Measurements from ENCODE around the gene MRPL14. TPM values are rescaled to one million over a fixed set of nuclear protein-coding genes. Genes with fewer than 3 reads are reported as not detected.

MRPL14 gene
- polyA plus RNA-seq, 1 donor (not counting 4 experiments of a cell fraction or from before 2014, with no cell fraction given), result 136 TPM

DNA sequence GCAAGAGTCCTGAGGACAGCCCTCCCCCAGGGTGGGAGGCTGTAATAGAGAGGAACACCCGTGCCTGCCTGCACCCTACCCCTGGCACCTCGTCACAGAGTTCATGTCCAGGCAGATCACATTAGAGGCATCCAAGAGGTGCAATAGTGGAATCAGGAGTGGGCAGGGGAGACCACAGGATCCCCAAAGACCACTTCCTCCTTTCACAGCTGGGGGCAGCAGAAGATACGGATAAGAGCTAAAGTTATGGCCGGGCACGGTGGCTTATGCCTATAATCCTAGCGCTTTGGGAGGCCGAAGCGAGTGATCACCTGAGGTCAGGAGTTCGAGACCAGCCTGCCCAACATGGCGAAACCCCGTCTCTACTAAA, 29.9 kb upstream of the MRPL14 start:
- no peaks in the 10 kb centered on the region for H3K9me3 ChIP-seq (ENCODE audit: control insufficient read depth, low read depth, low read length)
- dilution Hi-C loops (cut with MboI; ENCODE audit: extremely low pct_ligation_motif_present, low sequenced_read_pairs), result no loop called here
- no peak overlapping the region for H3K9ac ChIP-seq (ENCODE audit: control insufficient read depth, extremely low read depth, insufficient read depth, low read length)
- H3K79me2 ChIP-seq (ENCODE audit: control insufficient read depth, insufficient read depth, low read length), result no peaks in the 10 kb centered on the region
- H3K36me3 ChIP-seq (ENCODE audit: control insufficient read depth in 2 of 2, extremely low read depth in 1 of 2, insufficient read depth in 2 of 2, low read length in 2 of 2), result peaks cover 10 to 15% of the 10 kb centered on the region in 2 experiments
- no peaks in the 10 kb centered on the region for H3K27me3 ChIP-seq (ENCODE audit: control insufficient read depth, extremely low read depth, insufficient read depth, low read length)
- FAIRE-seq, result no peak
- H3K9me1 ChIP-seq (ENCODE audit: control insufficient read depth, extremely low read depth, insufficient read depth, low read length), result peaks cover 2% of the 10 kb centered on the region
- no peak overlapping the region for H3K4me2 ChIP-seq (ENCODE audit: control insufficient read depth, extremely low read depth, insufficient read depth, low read depth, low read length)
- no peak overlapping the region for H3K27ac ChIP-seq (ENCODE audit: control insufficient read depth, insufficient read depth, low read length)
- no peak for DNase-seq (ENCODE audit: low read depth, low spot score)
- no peaks in the 10 kb centered on the region for H4K20me1 ChIP-seq (ENCODE audit: control insufficient read depth, extremely low read depth, insufficient read depth, low read length)
- TF ChIP-seq, protein P1, sequence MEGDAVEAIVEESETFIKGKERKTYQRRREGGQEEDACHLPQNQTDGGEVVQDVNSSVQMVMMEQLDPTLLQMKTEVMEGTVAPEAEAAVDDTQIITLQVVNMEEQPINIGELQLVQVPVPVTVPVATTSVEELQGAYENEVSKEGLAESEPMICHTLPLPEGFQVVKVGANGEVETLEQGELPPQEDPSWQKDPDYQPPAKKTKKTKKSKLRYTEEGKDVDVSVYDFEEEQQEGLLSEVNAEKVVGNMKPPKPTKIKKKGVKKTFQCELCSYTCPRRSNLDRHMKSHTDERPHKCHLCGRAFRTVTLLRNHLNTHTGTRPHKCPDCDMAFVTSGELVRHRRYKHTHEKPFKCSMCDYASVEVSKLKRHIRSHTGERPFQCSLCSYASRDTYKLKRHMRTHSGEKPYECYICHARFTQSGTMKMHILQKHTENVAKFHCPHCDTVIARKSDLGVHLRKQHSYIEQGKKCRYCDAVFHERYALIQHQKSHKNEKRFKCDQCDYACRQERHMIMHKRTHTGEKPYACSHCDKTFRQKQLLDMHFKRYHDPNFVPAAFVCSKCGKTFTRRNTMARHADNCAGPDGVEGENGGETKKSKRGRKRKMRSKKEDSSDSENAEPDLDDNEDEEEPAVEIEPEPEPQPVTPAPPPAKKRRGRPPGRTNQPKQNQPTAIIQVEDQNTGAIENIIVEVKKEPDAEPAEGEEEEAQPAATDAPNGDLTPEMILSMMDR (optimal IDR thresholded peaks at IDR 0.05 in 1 of 3, IDR thresholded peaks at IDR 0.05 in 1 of 3, conservative IDR thresholded peaks at IDR 0.05 in 1 of 3; ENCODE audit: extremely low read depth in 1 of 3, insufficient read depth in 2 of 3, low read length in 3 of 3), result no peak
- TF ChIP-seq EZH2 (IDR thresholded peaks at IDR 0.05; ENCODE audit: low read length), result no peak
- H3K4me1 ChIP-seq (ENCODE audit: control insufficient read depth, extremely low read depth, insufficient read depth, low read length), result peaks cover 12% of the 10 kb centered on the region
- H3K4me3 ChIP-seq (ENCODE audit: control insufficient read depth in 2 of 3, extremely low read depth in 1 of 3, insufficient read depth in 2 of 3, low read depth in 1 of 3, low read length in 3 of 3), result no peak overlapping the region
- no peak overlapping the region for H2AFZ ChIP-seq (ENCODE audit: control insufficient read depth, low read length)

GRCh38 chr6:44156494-44157151, 29.4 kb upstream of the MRPL14 start:
- H3K27me3 ChIP-seq (ENCODE audit: control insufficient read depth, extremely low read depth, insufficient read depth, low read length), result no peaks in the 10 kb centered on the region

More at GRCh38 chr6:44156494-44157151, 29.4 kb upstream of the MRPL14 start:
- no peak overlapping the region for H2AFZ ChIP-seq (ENCODE audit: control insufficient read depth, low read length)
- TF ChIP-seq, protein P1 (optimal IDR thresholded peaks at IDR 0.05 in 1 of 3, IDR thresholded peaks at IDR 0.05 in 1 of 3, conservative IDR thresholded peaks at IDR 0.05 in 1 of 3; ENCODE audit: extremely low read depth in 1 of 3, insufficient read depth in 2 of 3, low read length in 3 of 3), result no peak
- no peak for TF ChIP-seq EZH2 (IDR thresholded peaks at IDR 0.05; ENCODE audit: low read length)
- dilution Hi-C loops (cut with MboI; ENCODE audit: extremely low pct_ligation_motif_present, low sequenced_read_pairs), result no loop called here
- no peak for FAIRE-seq
- no peak overlapping the region for H3K27ac ChIP-seq (ENCODE audit: control insufficient read depth, insufficient read depth, low read length)
- H4K20me1 ChIP-seq (ENCODE audit: control insufficient read depth, extremely low read depth, insufficient read depth, low read length), result no peaks in the 10 kb centered on the region
- H3K79me2 ChIP-seq (ENCODE audit: control insufficient read depth, insufficient read depth, low read length), result no peaks in the 10 kb centered on the region
- H3K9me3 ChIP-seq (ENCODE audit: control insufficient read depth, low read depth, low read length), result no peaks in the 10 kb centered on the region
- no peak overlapping the region for H3K9ac ChIP-seq (ENCODE audit: control insufficient read depth, extremely low read depth, insufficient read depth, low read length)
- no peak overlapping the region for H3K4me3 ChIP-seq (ENCODE audit: control insufficient read depth in 2 of 3, extremely low read depth in 1 of 3, insufficient read depth in 2 of 3, low read depth in 1 of 3, low read length in 3 of 3)
- DNase-seq (ENCODE audit: low read depth, low spot score), result no peak
- peaks cover 9% of the 10 kb centered on the region for H3K4me1 ChIP-seq (ENCODE audit: control insufficient read depth, extremely low read depth, insufficient read depth, low read length)
- peaks cover under 1% of the 10 kb centered on the region for H3K9me1 ChIP-seq (ENCODE audit: control insufficient read depth, extremely low read depth, insufficient read depth, low read length)
- no peak overlapping the region for H3K4me2 ChIP-seq (ENCODE audit: control insufficient read depth, extremely low read depth, insufficient read depth, low read depth, low read length)
- H3K36me3 ChIP-seq (ENCODE audit: control insufficient read depth in 2 of 2, extremely low read depth in 1 of 2, insufficient read depth in 2 of 2, low read length in 2 of 2), result peaks cover 12 to 18% of the 10 kb centered on the region in 2 experiments
